ENCODE data around the gene UFC1. TPM values are rescaled to one million over a fixed set of nuclear protein-coding genes. Genes with fewer than 3 reads are reported as not detected.
A peak's percentile ranks its signal among the peaks of the same experiment; 100 is the strongest.

Gene UFC1
- total and polyA plus RNA-seq, 7 donors: 56.6 to 141 (median 76.2) TPM

DNA sequence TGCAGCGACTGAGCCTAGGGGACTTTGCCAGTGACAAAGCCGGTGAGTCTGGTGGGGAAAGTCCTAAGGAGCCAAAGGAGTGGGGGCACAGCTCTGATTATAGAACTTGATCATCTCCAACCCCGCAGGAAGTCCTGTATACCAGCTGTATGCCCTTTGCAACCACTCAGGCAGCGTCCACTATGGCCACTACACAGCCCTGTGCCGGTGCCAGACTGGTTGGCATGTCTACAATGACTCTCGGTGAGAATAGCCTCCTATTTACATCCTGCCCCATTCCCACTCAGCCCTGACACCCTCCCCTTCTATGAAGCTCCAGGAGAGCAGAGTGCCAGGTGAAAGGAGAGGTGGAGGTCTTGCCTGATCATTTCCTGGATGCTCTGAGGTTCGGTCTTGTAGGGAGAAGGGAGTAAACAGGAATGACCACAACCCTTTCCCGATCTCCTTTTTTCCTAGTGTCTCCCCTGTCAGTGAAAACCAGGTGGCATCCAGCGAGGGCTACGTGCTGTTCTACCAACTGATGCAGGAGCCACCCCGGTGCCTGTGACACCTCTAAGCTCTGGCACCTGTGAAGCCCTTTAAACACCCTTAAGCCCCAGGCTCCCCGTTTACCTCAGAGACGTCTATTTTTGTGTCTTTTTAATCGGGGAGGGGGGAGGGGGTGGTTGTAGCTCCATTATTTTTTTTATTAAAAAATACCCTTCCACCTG lies 11.3 kb downstream of the UFC1 start:
- ATAC-seq (no peak), DNase-seq (no peak)
- intact Hi-C loops (cut with DNase I): no loop called here
- peak overlapping the region; percentile 81 for H3K27ac ChIP-seq
- H3K36me3 ChIP-seq (ENCODE audit: insufficient read depth in 1 of 2, low read depth in 1 of 2): peaks cover 0 to 69% of the 10 kb centered on the region in 2 donors
- TF ChIP-seq, protein P1, sequence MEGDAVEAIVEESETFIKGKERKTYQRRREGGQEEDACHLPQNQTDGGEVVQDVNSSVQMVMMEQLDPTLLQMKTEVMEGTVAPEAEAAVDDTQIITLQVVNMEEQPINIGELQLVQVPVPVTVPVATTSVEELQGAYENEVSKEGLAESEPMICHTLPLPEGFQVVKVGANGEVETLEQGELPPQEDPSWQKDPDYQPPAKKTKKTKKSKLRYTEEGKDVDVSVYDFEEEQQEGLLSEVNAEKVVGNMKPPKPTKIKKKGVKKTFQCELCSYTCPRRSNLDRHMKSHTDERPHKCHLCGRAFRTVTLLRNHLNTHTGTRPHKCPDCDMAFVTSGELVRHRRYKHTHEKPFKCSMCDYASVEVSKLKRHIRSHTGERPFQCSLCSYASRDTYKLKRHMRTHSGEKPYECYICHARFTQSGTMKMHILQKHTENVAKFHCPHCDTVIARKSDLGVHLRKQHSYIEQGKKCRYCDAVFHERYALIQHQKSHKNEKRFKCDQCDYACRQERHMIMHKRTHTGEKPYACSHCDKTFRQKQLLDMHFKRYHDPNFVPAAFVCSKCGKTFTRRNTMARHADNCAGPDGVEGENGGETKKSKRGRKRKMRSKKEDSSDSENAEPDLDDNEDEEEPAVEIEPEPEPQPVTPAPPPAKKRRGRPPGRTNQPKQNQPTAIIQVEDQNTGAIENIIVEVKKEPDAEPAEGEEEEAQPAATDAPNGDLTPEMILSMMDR (IDR thresholded peaks at IDR 0.05): no peak
- H3K4me3 ChIP-seq: peak overlapping the region; percentile 96
- H3K27me3 ChIP-seq (ENCODE audit: insufficient read depth in 3 of 3, low read length in 2 of 3): no peaks in the 10 kb centered on the region
- H3K4me1 ChIP-seq: peaks cover 30% of the 10 kb centered on the region
- 43 to 57% (median 53%) methylated on average over 14 of the region's 14 CpGs for WGBS, 3 donors
- no peaks in the 10 kb centered on the region for H3K9me3 ChIP-seq

DNA sequence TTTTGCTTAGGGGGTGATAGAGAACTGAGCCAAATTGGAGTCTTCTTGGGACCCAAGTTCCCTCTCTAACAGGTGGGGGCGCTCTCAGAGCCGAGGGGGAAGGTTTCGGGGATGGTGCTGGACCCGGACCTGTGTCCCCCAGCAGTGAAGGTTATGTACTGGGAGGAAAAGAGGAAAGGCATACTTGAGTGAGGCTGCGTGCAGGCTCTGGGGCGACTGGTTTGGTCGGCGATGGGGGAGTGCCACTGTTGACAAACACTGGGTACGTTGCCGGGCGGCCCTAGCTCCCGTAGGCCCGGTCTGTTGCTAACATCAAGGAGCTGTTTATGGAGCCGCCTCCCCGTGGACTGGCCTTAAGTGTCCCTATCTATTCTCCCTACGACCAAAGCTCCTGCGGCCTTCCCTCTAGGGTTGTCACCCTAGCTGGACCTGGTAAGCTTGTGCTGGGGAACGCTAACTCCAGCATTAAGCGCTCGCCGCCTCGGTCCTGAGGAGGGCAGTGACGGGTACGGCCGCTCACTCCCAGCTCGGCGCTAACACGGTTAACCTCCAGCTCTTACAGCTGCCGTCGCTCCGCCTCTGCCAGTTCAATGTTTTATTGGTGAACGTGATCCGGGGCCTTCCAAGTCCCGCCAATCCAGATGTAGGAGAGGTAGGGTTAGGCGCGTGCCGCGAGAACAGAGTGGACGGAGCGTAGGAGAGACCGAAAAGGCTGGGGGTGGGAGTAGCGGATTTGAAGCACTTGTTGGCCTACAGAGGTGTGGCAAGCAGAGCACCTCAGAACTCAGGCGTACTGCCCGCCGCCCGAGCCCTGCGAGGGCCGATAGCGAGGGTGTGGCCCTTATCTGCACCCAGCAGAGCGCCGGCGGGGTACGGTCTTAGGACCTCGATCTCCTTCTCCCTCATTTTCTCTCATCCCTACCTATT lies 12.2 kb downstream of the UFC1 start, which contains the start of gene PPOX:
Gene PPOX, plus strand, starts transcription at position 685 of the 927 bp plus-strand sequence. CDS start 422 bp downstream, outside the sequence.
- H3K36me3 ChIP-seq (ENCODE audit: insufficient read depth in 1 of 2, low read depth in 1 of 2): peaks cover 0 to 73% of the 10 kb centered on the region in 2 donors

DNA sequence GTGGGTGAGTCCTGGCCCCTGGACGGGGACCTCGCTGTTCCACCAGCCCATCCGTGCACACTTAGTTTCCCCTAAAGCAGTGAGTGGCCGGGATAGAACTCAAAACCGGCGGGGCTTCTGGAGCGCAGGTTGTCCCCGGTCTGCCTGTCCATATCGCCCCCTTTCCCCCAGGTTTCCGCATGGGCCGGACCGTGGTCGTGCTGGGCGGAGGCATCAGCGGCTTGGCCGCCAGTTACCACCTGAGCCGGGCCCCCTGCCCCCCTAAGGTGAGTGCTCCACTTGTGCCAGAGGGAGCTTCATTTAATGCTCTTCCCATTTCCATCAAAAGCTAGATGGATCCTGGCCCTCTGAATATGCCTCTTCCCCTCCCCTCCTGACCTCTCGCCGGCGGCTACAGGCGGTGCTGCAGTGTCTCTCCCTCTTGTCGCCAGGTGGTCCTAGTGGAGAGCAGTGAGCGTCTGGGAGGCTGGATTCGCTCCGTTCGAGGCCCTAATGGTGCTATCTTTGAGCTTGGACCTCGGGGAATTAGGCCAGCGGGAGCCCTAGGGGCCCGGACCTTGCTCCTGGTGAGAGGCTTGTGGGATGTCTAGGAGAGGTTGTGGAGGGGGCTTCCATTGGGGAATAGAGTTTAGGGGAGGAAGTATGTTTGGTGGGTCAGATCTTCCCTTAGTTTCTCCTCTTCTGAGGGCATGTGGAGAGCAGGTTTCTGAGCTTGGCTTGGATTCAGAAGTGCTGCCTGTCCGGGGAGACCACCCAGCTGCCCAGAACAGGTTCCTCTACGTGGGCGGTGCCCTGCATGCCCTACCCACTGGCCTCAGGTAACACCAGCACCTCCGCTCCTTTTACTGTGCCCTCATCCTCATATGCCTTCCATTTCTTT lies 13.1 kb downstream of the UFC1 start:
- intact Hi-C loops (cut with DNase I): no loop called here
- ATAC-seq: peak in 1 of 4 donors; percentile 5
- H3K9me3 ChIP-seq: no peaks in the 10 kb centered on the region
- peak overlapping the region; percentile 96 for H3K4me3 ChIP-seq
- H3K27me3 ChIP-seq (ENCODE audit: insufficient read depth in 3 of 3, low read length in 2 of 3): no peaks in the 10 kb centered on the region
- WGBS, 3 donors: 6 to 7% (median 7%) methylated on average over 32 to 33 of the region's 33 CpGs
- H3K4me1 ChIP-seq: peaks cover 20% of the 10 kb centered on the region
- TF ChIP-seq, protein P1 (IDR thresholded peaks at IDR 0.05): no peak
- peak overlapping the region; percentile 81 for H3K27ac ChIP-seq
- DNase-seq: no peak
- H3K36me3 ChIP-seq (ENCODE audit: insufficient read depth in 1 of 2, low read depth in 1 of 2): peaks cover 0 to 75% of the 10 kb centered on the region in 2 donors

More for the DNA sequence above, 12.2 kb downstream of the UFC1 start, which contains the start of gene PPOX:
- peak; percentile 94 to 97 for DNase-seq
- intact Hi-C loops (cut with DNase I): no loop called here
- Histone ChIP-seq H3K27ac (peak within 1 kb of the TSS; percentile 81), H3K4me1 (peaks cover 22% of the 10 kb centered on the region), H3K9me3 (no peaks in the 10 kb centered on the region), H3K27me3 (ENCODE audit: insufficient read depth in 3 of 3, low read length in 2 of 3) (no peaks in the 10 kb centered on the region), H3K4me3 (peak within 1 kb of the TSS; percentile 96)
- peak; percentile 95 to 98 (median 97) for ATAC-seq
- WGBS, 3 donors: 0 to 1% (median 0%) methylated on average over 54 of the region's 54 CpGs
- TF ChIP-seq, protein P1 (IDR thresholded peaks at IDR 0.05): peak; percentile 25

DNA sequence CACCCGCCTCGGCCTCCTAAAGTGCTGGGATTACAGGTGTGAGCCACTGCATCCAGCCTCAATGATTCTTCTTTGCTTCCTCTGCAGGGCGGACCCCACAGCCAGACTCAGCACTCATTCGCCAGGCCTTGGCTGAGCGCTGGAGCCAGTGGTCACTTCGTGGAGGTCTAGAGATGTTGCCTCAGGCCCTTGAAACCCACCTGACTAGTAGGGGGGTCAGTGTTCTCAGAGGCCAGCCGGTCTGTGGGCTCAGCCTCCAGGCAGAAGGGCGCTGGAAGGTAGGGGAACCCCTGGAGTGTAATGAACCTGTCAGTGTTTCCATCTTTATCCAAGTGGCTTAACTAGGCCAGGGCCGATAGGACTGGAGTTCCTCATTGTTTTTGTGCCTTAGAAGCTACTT lies 15.1 kb downstream of the UFC1 start:
- Histone ChIP-seq H3K36me3 (ENCODE audit: insufficient read depth in 1 of 2, low read depth in 1 of 2) (peaks cover 6 to 75% of the 10 kb centered on the region in 2 donors), H3K27ac (no peak overlapping the region), H3K4me3 (no peak overlapping the region), H3K27me3 (ENCODE audit: insufficient read depth in 3 of 3, low read length in 2 of 3) (no peaks in the 10 kb centered on the region), H3K9me3 (no peaks in the 10 kb centered on the region), H3K4me1 (peaks cover 32% of the 10 kb centered on the region)
- intact Hi-C loops (cut with DNase I): no loop called here
- WGBS, 3 donors: 92 to 93% (median 93%) methylated on average over 9 of the region's 9 CpGs
- DNase-seq (peak in 1 of 2 donors; percentile 3), ATAC-seq (no peak)
- TF ChIP-seq, protein P1 (IDR thresholded peaks at IDR 0.05): no peak
